GM13976 (cell line): ENCODE data around the gene NUP214.

Experiments used
- DNase-seq: peaks from one replicate; pipeline ENCODE4 v3.0.0; 2012; ENCODE audit warnings: low spot score
- in situ Hi-C: fragments of 300-500 bp; cut with MboI; formaldehyde crosslinking; loops from one replicate; pipeline ENCODE4 v1.12.0; 2022; ENCODE audit warnings: low sequenced_read_pairs, mixed read lengths, inconsistent platforms; ENCODE audit not compliant: unreplicated experiment
- TF ChIP-seq, protein P1 (sequence below): IDR thresholded peaks from 2 replicates; pipeline ENCODE4 v1.5.1; 2012; ENCODE audit warnings: borderline replicate concordance, mild to moderate bottlenecking; ENCODE audit not compliant: insufficient read depth; ENCODE audit errors: extremely low read depth, missing control alignments, control extremely low read depth

Gene NUP214

DNA sequence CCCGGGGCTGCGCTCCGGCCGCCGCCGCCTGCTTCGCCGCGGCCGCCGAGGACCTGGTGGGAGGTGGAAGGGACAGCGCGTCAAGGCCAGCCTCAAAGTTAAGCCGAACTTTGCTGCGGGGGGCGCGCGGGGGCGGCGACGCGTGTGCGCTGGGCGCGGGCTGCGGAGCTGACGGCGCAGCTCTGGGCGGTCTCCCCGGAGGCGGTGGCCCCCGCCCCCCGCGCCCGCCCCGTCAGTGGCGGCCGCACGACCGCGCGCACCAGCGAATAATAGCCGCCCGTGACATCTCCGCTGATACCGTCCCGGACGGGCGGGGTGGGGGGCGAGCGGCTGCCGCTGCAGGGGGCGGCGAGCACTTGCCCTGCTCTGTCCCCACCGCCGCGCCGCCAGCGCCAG lies 151.5 kb downstream of the NUP214 start:
- TF ChIP-seq, protein P1, sequence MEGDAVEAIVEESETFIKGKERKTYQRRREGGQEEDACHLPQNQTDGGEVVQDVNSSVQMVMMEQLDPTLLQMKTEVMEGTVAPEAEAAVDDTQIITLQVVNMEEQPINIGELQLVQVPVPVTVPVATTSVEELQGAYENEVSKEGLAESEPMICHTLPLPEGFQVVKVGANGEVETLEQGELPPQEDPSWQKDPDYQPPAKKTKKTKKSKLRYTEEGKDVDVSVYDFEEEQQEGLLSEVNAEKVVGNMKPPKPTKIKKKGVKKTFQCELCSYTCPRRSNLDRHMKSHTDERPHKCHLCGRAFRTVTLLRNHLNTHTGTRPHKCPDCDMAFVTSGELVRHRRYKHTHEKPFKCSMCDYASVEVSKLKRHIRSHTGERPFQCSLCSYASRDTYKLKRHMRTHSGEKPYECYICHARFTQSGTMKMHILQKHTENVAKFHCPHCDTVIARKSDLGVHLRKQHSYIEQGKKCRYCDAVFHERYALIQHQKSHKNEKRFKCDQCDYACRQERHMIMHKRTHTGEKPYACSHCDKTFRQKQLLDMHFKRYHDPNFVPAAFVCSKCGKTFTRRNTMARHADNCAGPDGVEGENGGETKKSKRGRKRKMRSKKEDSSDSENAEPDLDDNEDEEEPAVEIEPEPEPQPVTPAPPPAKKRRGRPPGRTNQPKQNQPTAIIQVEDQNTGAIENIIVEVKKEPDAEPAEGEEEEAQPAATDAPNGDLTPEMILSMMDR: no peak
- DNase-seq: peak; percentile 68
- in situ Hi-C loops: no loop called here

DNA sequence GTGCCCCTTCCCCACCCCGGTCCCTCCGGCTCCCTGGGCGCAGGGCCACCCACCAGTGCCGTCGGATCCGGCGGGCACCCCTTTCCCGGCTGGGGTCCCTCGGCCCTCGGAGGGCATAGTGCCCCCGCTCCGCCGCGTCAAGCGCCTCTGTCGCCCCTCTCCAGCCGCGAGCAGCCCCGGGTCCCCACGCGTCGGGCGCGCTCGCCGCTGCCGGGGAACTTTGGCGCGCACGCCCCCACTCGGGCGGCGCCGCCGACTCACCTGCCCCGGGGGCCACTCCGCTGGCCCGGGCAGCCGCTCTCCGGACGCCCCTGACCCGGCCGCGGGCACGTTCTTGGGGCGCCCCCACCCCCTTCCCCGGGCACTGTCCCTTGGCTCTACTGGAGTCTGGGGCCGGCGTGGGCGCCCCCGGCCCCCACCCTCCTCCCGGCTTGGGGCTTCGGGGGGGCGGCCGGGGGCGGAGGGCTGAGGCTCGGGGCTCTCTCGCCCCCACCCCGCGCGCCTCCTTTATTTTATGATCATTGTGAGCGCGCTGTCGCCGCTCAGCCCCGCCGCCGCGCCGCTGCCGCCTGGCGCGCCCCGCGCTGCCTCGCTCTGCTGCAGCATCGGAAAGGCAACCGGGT lies 152.0 kb downstream of the NUP214 start:
- TF ChIP-seq, protein P1: peak; percentile 15
- DNase-seq: peak; percentile 61
- in situ Hi-C loops: no loop called here

DNA sequence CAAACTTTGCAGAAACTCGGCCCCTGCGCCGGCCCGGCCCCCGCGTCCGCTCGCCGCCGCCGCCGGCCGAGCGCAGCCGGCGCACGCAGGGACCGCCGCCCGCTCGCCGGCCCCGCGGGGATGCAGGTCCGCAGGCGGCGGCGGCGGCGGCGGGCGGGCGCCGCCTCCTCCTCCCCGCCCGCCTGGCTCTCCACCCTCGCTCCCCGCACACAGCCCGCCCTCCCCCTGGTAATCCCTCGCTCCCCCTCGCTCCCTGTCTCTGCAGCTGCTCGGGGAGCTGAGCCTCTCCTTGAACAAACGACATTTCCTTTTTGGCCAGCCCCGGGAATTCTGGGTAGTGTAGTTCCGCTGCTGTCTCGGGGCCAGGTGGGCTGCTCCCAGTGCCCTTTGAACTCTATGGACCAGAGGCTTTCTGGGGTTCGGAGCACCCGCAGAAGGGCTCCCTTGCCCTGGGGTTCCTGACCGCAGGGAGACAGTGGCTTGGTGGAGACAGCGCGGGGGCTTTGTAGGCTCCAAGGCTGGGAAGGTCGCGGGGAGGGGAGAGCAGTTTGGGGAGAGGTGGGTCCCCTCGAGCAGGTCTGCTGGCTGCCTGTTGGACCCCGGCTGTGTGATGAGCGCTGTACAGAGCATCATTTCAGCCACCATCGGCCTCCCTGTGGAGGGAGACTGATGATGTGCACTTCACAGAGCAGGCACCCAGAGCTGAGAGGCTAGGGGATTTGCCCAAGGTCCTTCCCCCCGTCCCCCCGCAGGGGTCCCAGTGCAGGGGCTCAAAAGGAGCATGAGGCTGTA lies 152.7 kb downstream of the NUP214 start:
- DNase-seq: peak; percentile 91
- in situ Hi-C loops: no loop called here
- TF ChIP-seq, protein P1: no peak

DNA sequence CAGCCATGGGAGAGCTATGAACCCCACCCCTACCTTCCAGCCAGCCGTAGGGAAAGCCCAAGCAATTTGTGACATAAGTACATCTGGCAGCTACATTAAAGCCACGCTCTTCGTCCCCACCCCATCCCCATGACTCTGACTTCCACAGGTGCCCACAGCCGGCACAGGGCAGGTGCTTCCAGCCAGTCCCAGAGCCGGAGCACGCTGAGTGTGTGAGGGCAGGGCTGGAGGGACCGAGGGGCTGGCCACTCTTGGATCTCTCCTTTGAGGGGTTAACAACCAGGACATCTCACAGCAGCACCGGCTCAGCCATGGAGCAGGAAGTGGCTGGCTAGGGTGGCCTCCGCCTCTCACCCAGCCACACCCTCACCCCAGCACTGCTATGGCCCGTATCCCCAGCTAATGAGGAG lies 153.3 kb downstream of the NUP214 start:
- in situ Hi-C loops: no loop called here
- TF ChIP-seq, protein P1: no peak
- DNase-seq: no peak

DNA sequence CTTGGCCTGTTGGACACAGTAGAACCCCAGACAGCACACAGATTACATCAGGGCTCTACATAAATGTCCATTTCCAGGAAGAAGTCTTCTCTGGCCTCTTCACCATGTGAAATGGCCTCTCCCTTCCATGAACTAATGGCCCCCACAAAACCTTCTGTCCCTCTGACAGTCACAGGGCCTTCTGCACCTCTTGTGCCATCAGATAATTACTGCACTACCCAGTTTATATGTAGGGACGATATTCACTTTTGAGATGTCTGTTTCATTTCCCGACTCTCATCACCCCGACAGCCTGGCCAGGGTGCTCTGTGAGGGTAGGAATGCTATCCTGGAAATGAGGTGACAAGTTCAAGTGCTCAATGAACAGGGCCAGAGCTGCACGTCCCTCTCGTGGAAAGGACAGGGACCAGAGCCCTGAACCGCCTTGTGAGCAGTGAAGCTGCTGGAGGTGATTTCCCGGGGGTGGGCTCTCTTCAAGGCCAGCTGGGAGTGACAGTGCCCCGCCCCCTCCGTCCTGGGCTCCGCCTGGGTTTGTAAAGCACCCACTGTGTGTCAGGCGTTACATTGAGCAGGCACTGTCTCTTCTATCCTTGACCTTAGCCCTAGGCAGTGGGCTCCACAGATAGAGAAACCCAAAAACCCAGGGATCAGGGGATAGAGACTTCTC lies 153.9 kb downstream of the NUP214 start:
- TF ChIP-seq, protein P1: no peak
- no peak for DNase-seq
- in situ Hi-C loops: no loop called here

DNA sequence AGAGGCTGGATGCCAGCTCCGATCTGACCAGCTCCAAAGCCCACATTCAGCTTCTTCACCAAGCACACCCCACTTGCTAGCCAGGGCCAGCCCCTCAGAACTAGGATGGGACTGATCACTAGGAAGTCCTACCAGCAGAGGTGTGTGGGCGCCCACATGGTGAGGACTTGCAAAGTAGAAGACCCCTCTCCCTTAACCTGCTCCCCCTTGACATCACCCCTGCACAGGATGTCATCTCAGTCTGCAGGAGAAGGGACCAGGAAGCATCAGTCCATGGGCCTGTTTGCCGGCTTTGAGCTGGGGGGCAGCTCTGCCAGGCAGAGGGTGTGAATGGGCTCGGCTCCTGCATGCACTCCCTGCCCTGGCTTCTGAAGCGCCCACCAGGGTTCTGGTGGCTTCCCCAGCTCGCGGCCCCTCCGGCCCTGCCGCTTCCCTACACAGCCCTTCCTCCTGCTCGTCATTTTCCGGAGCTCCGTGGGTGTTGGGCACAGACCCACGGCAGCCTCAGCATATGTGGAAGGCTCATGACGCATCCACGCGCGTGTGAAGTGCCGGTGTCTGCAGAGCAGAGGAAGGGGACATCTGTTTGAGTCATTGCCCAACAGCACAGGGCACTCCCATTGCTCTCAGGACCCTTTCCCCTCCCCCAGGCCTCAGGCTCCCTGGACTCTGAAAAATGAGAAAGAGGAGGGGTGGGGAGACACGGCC lies 154.6 kb downstream of the NUP214 start:
- DNase-seq: no peak
- TF ChIP-seq, protein P1: no peak
- in situ Hi-C loops: no loop called here
